ENCODE results near the gene HS2ST1. TPM values are rescaled to one million over a fixed set of nuclear protein-coding genes. Genes with fewer than 3 reads are reported as not detected.
A peak's percentile ranks its signal among the peaks of the same experiment; 100 is the strongest.

HS2ST1 gene
- total RNA-seq, 2 donors from 2014 or later: 29.0 to 31.5 TPM

DNA sequence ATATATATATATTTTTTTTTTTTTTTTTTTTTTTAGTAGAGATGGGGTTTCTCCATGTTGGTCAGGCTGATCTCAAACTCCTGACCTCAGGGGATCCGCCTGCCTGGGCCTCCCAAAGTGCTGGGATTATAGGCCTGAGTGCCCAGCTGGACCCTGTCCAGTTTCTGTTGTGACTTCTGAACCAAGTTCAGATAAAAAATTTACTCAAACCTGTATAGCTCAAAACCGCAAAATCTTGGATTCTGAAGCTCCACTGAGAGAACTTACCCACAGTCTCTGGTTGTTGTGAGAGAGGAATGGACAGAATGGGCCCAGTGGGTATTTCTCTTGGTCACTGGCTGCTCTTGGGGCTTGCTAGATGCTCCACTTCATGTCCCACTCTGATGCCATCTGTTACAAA is 76.4 kb downstream of the HS2ST1 start:
- H3K36me3 ChIP-seq (ENCODE audit: control insufficient read depth, insufficient read depth, low read length): no peaks in the 10 kb centered on the region
- H3K4me3 ChIP-seq (ENCODE audit: low read length): no peak overlapping the region
- H3K27me3 ChIP-seq (ENCODE audit: control insufficient read depth, insufficient read depth, low read length, poor library complexity, severe bottlenecking): no peaks in the 10 kb centered on the region
- H3K9me3 ChIP-seq (ENCODE audit: control insufficient read depth, low read length): no peaks in the 10 kb centered on the region
- H3K4me1 Mint-ChIP-seq: peaks cover 45% of the 10 kb centered on the region
- peaks cover 6% of the 10 kb centered on the region for H3K36me3 Mint-ChIP-seq (ENCODE audit: low read depth)
- H3K27me3 Mint-ChIP-seq (ENCODE audit: insufficient read depth): no peaks in the 10 kb centered on the region
- no peak overlapping the region for H3K9ac ChIP-seq (ENCODE audit: extremely low read depth, low read length, poor library complexity, severe bottlenecking)
- TF ChIP-seq, protein P1, sequence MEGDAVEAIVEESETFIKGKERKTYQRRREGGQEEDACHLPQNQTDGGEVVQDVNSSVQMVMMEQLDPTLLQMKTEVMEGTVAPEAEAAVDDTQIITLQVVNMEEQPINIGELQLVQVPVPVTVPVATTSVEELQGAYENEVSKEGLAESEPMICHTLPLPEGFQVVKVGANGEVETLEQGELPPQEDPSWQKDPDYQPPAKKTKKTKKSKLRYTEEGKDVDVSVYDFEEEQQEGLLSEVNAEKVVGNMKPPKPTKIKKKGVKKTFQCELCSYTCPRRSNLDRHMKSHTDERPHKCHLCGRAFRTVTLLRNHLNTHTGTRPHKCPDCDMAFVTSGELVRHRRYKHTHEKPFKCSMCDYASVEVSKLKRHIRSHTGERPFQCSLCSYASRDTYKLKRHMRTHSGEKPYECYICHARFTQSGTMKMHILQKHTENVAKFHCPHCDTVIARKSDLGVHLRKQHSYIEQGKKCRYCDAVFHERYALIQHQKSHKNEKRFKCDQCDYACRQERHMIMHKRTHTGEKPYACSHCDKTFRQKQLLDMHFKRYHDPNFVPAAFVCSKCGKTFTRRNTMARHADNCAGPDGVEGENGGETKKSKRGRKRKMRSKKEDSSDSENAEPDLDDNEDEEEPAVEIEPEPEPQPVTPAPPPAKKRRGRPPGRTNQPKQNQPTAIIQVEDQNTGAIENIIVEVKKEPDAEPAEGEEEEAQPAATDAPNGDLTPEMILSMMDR (conservative IDR thresholded peaks at IDR 0.05): no peak
- peaks cover 6% of the 10 kb centered on the region for H3K4me1 ChIP-seq (ENCODE audit: control insufficient read depth, insufficient read depth, low read length)
- WGBS, 2 experiments (ENCODE audit: insufficient coverage in 1 of 2, insufficient read length in 1 of 2): 92% methylated on average over 2 of the region's 2 CpGs; no CpG with 5 or more reads in 1 of the 2 experiments
- DNase-seq: no peak
- H3K27ac Mint-ChIP-seq: no peak overlapping the region
- H3K4me3 Mint-ChIP-seq: no peak overlapping the region
- no peaks in the 10 kb centered on the region for H3K9me3 Mint-ChIP-seq
- H3K27ac ChIP-seq (ENCODE audit: low read depth, low read length): no peak overlapping the region

DNA sequence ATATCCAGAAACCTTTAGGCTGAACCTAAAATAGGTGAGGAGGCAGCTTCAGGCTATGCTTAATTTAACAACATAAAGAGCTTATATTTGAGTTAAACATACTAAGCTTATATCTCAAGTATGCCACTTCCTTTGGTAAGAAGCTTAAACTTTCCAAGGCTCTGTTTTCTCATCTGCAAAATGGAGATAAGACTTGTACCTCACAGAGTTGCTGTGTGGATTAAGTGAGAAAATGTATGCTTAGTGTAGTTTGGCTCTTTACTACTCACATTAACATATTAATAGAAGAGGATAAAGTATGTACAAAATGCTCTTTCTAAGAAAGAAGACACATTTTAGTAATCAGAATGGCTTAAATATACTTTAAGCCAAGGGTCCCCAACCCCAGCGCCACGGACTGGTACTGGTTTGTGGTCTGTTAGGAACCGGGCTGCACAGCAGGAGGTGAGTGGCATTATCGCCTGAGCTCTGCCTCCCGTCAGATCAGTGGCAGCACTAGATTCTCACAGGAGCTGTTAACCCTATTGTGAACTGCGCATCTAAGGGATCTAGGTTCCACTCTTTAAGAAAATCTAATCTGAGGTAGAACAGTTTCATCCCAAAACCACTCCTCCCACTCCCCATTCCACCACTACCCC is 77.2 kb downstream of the HS2ST1 start:
- Mint-ChIP-seq H3K27ac (no peak overlapping the region), H3K27me3 (ENCODE audit: insufficient read depth) (no peaks in the 10 kb centered on the region), H3K4me1 (peaks cover 47% of the 10 kb centered on the region), H3K36me3 (ENCODE audit: low read depth) (peaks cover 6% of the 10 kb centered on the region), H3K4me3 (no peak overlapping the region), H3K9me3 (no peaks in the 10 kb centered on the region)
- 46 to 50% methylated on average over 6 of the region's 6 CpGs for WGBS, 2 experiments (ENCODE audit: insufficient coverage in 1 of 2, insufficient read length in 1 of 2)
- no peak overlapping the region for H3K27ac ChIP-seq (ENCODE audit: low read depth, low read length)
- H3K27me3 ChIP-seq (ENCODE audit: control insufficient read depth, insufficient read depth, low read length, poor library complexity, severe bottlenecking): no peaks in the 10 kb centered on the region
- H3K4me1 ChIP-seq (ENCODE audit: control insufficient read depth, insufficient read depth, low read length): peaks cover 3% of the 10 kb centered on the region
- peak; percentile 59 for DNase-seq
- no peaks in the 10 kb centered on the region for H3K36me3 ChIP-seq (ENCODE audit: control insufficient read depth, insufficient read depth, low read length)
- no peak overlapping the region for H3K9ac ChIP-seq (ENCODE audit: extremely low read depth, low read length, poor library complexity, severe bottlenecking)
- no peak overlapping the region for H3K4me3 ChIP-seq (ENCODE audit: low read length)
- TF ChIP-seq, protein P1 (conservative IDR thresholded peaks at IDR 0.05): no peak
- H3K9me3 ChIP-seq (ENCODE audit: control insufficient read depth, low read length): no peaks in the 10 kb centered on the region

DNA sequence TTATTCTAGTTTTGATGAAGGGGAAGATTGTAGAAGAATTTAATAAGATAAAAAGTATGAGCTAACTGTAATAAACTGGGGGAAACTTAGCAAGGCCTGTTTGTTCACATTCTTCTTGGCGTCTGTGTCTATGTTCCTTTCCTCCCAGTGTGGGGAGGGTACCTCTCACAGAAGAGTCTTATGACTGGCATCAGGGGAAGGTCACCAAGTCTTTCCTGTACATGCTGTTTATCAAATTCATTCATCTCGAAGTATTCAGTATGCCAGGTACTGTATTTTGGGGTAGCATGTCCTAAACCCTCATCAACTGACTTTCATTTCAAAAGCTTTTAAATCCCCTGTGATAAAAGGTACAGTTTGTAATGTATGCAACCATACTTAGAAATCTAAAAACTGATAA is 78.4 kb downstream of the HS2ST1 start:
- H3K4me3 Mint-ChIP-seq: no peak overlapping the region
- H3K27ac Mint-ChIP-seq: no peak overlapping the region
- 91 to 93% methylated on average over 2 of the region's 2 CpGs for WGBS, 2 experiments (ENCODE audit: insufficient coverage in 1 of 2, insufficient read length in 1 of 2)
- H3K36me3 ChIP-seq (ENCODE audit: control insufficient read depth, insufficient read depth, low read length): no peaks in the 10 kb centered on the region
- no peaks in the 10 kb centered on the region for H3K9me3 Mint-ChIP-seq
- H3K27me3 Mint-ChIP-seq (ENCODE audit: insufficient read depth): no peaks in the 10 kb centered on the region
- H3K4me1 Mint-ChIP-seq: peaks cover 49% of the 10 kb centered on the region
- TF ChIP-seq, protein P1 (conservative IDR thresholded peaks at IDR 0.05): no peak
- no peaks in the 10 kb centered on the region for H3K27me3 ChIP-seq (ENCODE audit: control insufficient read depth, insufficient read depth, low read length, poor library complexity, severe bottlenecking)
- peaks cover 3% of the 10 kb centered on the region for H3K4me1 ChIP-seq (ENCODE audit: control insufficient read depth, insufficient read depth, low read length)
- no peaks in the 10 kb centered on the region for H3K9me3 ChIP-seq (ENCODE audit: control insufficient read depth, low read length)
- H3K27ac ChIP-seq (ENCODE audit: low read depth, low read length): no peak overlapping the region
- no peak overlapping the region for H3K4me3 ChIP-seq (ENCODE audit: low read length)
- peaks cover 6% of the 10 kb centered on the region for H3K36me3 Mint-ChIP-seq (ENCODE audit: low read depth)
- DNase-seq: no peak
- no peak overlapping the region for H3K9ac ChIP-seq (ENCODE audit: extremely low read depth, low read length, poor library complexity, severe bottlenecking)
